GM12878 (cell line): ENCODE data around the gene LSMEM2. TPM values are rescaled to one million over a fixed set of nuclear protein-coding genes. Genes with fewer than 3 reads are reported as not detected.

Experiments used
- ATAC-seq: fragments of 200-7000 bp; cut with Tn5 transposase; 3 replicates; pipeline ENCODE4 v1.9.1; 2020; ENCODE audit warnings: mild to moderate bottlenecking, moderate library complexity
- BruUV-seq: library from RNA; stranded (reverse); fragments of 400-500 nt; replicated peaks from 2 replicates; lab custom pipeline; 2021; lab: Mats Ljungman, UMichigan
- CTCF ChIA-PET: fragments of 300-600 bp; sonication (Branson Sonifier 250); formaldehyde crosslinking; extraction: SDS; loops from one replicate; lab custom pipeline; 2021; ENCODE audit warnings: inconsistent platforms; lab: Yijun Ruan, JAX
- POLR2A ChIA-PET: fragments of 350-600 bp; formaldehyde crosslinking; extraction: SDS; loops from one replicate; lab custom pipeline; 2021; ENCODE audit warnings: inconsistent platforms; lab: Charles Lee
- RAD21 ChIA-PET: fragments of 300-600 bp; sonication (Branson Sonifier 250); formaldehyde crosslinking; loops from one replicate; lab custom pipeline; 2023; ENCODE audit warnings: antibody characterized with exemption; ENCODE audit not compliant: unreplicated experiment; lab: Charles Lee
- SMC1A ChIA-PET: fragments of 300-600 bp; sonication (Branson Sonifier 250); formaldehyde crosslinking; loops from one replicate; lab custom pipeline; 2023; ENCODE audit not compliant: unreplicated experiment, uncharacterized antibody; lab: Charles Lee
- DNase-seq: peaks from one replicate; pipeline ENCODE4 v3.0.0-alpha.2; 2011; ENCODE audit warnings: low read depth, low spot score
- FAIRE-seq: peaks from 3 replicates; lab custom pipeline; 2011; peaks lifted over from hg19 to GRCh38; lab: Jason Lieb, UNC
- H2AFZ ChIP-seq: 2 replicates; pipeline ENCODE4 v1.6.0; 2011; ENCODE audit warnings: low read depth, low read length, control low read depth; ENCODE audit not compliant: control insufficient read depth
- H3K27ac ChIP-seq: 2 replicates; pipeline ENCODE4 v1.5.1; 2011; ENCODE audit warnings: control low read depth; ENCODE audit not compliant: control insufficient read depth, insufficient read depth
- H3K27me3 ChIP-seq, 2 experiments: replicated peaks in 1 of 2; 2 replicates each; pipeline versions ENCODE4 v1.6.0 to v1.6.1; 2011; ENCODE audit warnings: low read length in 1 of 2; ENCODE audit not compliant: control insufficient read depth in 2 of 2, insufficient read depth in 2 of 2
- H3K36me3 ChIP-seq, 2 experiments: 2 replicates each; pipeline ENCODE4 v1.5.1; 2011; ENCODE audit warnings: low read length in 1 of 2; ENCODE audit not compliant: control insufficient read depth in 2 of 2, insufficient read depth in 2 of 2
- H3K4me1 ChIP-seq: 2 replicates; pipeline ENCODE4 v1.6.1; 2011; ENCODE audit warnings: mild to moderate bottlenecking, low read length, moderate library complexity, mixed read lengths; ENCODE audit not compliant: control insufficient read depth, insufficient read depth
- H3K4me2 ChIP-seq: 2 replicates; pipeline ENCODE4 v1.6.0; 2011; ENCODE audit warnings: control low read depth; ENCODE audit not compliant: control insufficient read depth, insufficient read depth
- H3K4me3 ChIP-seq: fragments of 200-600 bp; sonication (generic); 2 replicates; pipeline ENCODE4 v1.5.1; 2016
- H3K79me2 ChIP-seq: 2 replicates; pipeline ENCODE4 v1.6.0; 2011; ENCODE audit warnings: low read length; ENCODE audit not compliant: control insufficient read depth, insufficient read depth
- H3K9ac ChIP-seq: 2 replicates; pipeline ENCODE4 v1.8.0; 2011; ENCODE audit warnings: low read length, control low read depth, mixed read lengths; ENCODE audit not compliant: control insufficient read depth, insufficient read depth
- H3K9me3 ChIP-seq: replicated peaks from 3 replicates; pipeline ENCODE4 v1.5.1; 2011; ENCODE audit warnings: mild to moderate bottlenecking, low read length; ENCODE audit not compliant: control insufficient read depth, insufficient read depth
- H4K20me1 ChIP-seq: 2 replicates; pipeline ENCODE4 v1.6.0; 2011; ENCODE audit not compliant: control insufficient read depth, insufficient read depth
- CBFB ChIP-seq: IDR thresholded peaks from 2 replicates; pipeline ENCODE4 v1.6.1; 2016; ENCODE audit warnings: antibody characterized with exemption, low read depth
- CHD2 ChIP-seq: IDR thresholded peaks from 2 replicates; pipeline ENCODE4 v1.6.1; 2011; ENCODE audit warnings: low read depth, low read length, improper control_type of control experiment, borderline replicate concordance
- EGR1 ChIP-seq, 2 experiments: IDR thresholded peaks; 1 replicate in 1 of 2; 2 replicates in 1 of 2; pipeline ENCODE4 v1.6.1; 2011 to 2012; ENCODE audit warnings: low read depth in 2 of 2, low read length in 2 of 2, borderline replicate concordance in 1 of 2, mild to moderate bottlenecking in 1 of 2, moderate library complexity in 1 of 2
- NFXL1 ChIP-seq: fragments of 450-650 bp; IDR thresholded peaks from 2 replicates; pipeline ENCODE4 v1.6.1; 2017; ENCODE audit warnings: antibody characterized with exemption, mild to moderate bottlenecking, borderline replicate concordance
- NFYB ChIP-seq: IDR thresholded peaks from 2 replicates; pipeline ENCODE4 v1.6.1; 2011; ENCODE audit warnings: low read depth, mild to moderate bottlenecking, low read length, improper control_type of control experiment, moderate library complexity; ENCODE audit not compliant: insufficient read depth
- PAX5 ChIP-seq: IDR thresholded peaks from 2 replicates; pipeline ENCODE4 v1.6.1; 2011; ENCODE audit warnings: low read depth, low read length, borderline replicate concordance
- POLR2AphosphoS5 ChIP-seq: IDR thresholded peaks from 2 replicates; pipeline ENCODE4 v1.6.1; 2011; ENCODE audit warnings: mild to moderate bottlenecking, low read length, inconsistent platforms
- SIN3A ChIP-seq: IDR thresholded peaks from 2 replicates; pipeline ENCODE4 v1.6.1; 2012; ENCODE audit warnings: low read depth, low read length, improper control_type of control experiment
- SP1 ChIP-seq: IDR thresholded peaks from one replicate; pipeline ENCODE4 v1.6.1; 2011; ENCODE audit warnings: low read depth, low read length
- SREBF2 ChIP-seq: IDR thresholded peaks from 2 replicates; pipeline ENCODE4 v1.6.1; 2012; ENCODE audit warnings: mild to moderate bottlenecking, low read length
- TCF12 ChIP-seq: IDR thresholded peaks from 2 replicates; pipeline ENCODE4 v1.6.1; 2011; ENCODE audit warnings: low read depth, mild to moderate bottlenecking, low read length
- ZNF207 ChIP-seq: fragments of 450-650 bp; IDR thresholded peaks from 2 replicates; pipeline ENCODE4 v1.6.1; 2014; ENCODE audit warnings: antibody characterized with exemption, mild to moderate bottlenecking, borderline replicate concordance
- ZNF384 ChIP-seq: IDR thresholded peaks from 2 replicates; pipeline ENCODE4 v1.6.1; 2012; ENCODE audit warnings: low read depth, mild to moderate bottlenecking, low read length, improper control_type of control experiment, borderline replicate concordance
- WGBS: methylation state at CpG from one replicate; pipeline ENCODE4 v1.1.6; 2016; ENCODE audit warnings: low lambda C conversion rate; ENCODE audit not compliant: insufficient replicate concordance, insufficient coverage; ENCODE audit errors: missing lambda C conversion rate; 5-methylcytosine and 5-hydroxymethylcytosine counted together
- in situ Hi-C: fragments of 300-500 bp; cut with MboI; formaldehyde crosslinking; loops from 9 replicates; pipeline ENCODE4 v1.14.3; 2018; ENCODE audit warnings: mixed read lengths
- intact Hi-C: fragments of 100-400 bp; cut with micrococcal nuclease; formaldehyde crosslinking; loops from one replicate; pipeline ENCODE4 v1.14.2; 2022; ENCODE audit not compliant: unreplicated experiment
- polyA plus RNA-seq, 11 experiments: library from polyadenylated mRNA; depleted of rRNA in 4 of 11; unstranded in 6 of 11; stranded (reverse) in 5 of 11; fragments of >200 nt; fragmentation: Nextera tagmentation in 4 of 11; fragmentation: Illumina TruSeq in 1 of 11; extraction: Ambion mirVana in 4 of 11; extraction: Trizol in 1 of 11; gene quantifications; 1 replicate in 1 of 11; 2 replicates in 10 of 11; pipeline versions ENCODE4 v1.2.1 to v1.2.3, GENCODE V29; 2011 to 2016; ENCODE audit warnings: inconsistent platforms in 2 of 11, missing spikeins in 2 of 11, low read depth in 1 of 11
- total RNA-seq, 4 experiments: library from RNA; depleted of rRNA in 3 of 4; stranded (reverse); fragments of >200 nt in 3 of 4; fragmentation: Illumina TruSeq in 1 of 4; extraction: Trizol in 1 of 4; gene quantifications; 2 replicates each; pipeline versions ENCODE4 v1.2.1 to v1.2.3, GENCODE V29; 2013 to 2021
- TF ChIP-seq, protein P1 (sequence below): IDR thresholded peaks from 2 replicates; pipeline ENCODE4 v1.6.1; 2011; ENCODE audit warnings: borderline replicate concordance, low read depth, mild to moderate bottlenecking, moderate library complexity, mixed read lengths, low read length; ENCODE audit not compliant: insufficient read depth; ENCODE audit errors: extremely low read length
- TF ChIP-seq, protein P2 (sequence below): fragments of 450-650 bp; IDR thresholded peaks from 2 replicates; pipeline ENCODE4 v1.6.1; 2017; ENCODE audit warnings: borderline replicate concordance
- TF ChIP-seq, protein P3 (sequence below): fragments of 450-650 bp; IDR thresholded peaks from 2 replicates; pipeline ENCODE4 v1.6.1; 2017; ENCODE audit warnings: antibody characterized with exemption, mild to moderate bottlenecking, moderate library complexity

LSMEM2 gene
- total and polyA plus RNA-seq, 10 of the 15 experiments (the other 5 are each of a cell fraction or from before 2014, with no cell fraction given) = 0.17 TPM; not detected in 9

DNA sequence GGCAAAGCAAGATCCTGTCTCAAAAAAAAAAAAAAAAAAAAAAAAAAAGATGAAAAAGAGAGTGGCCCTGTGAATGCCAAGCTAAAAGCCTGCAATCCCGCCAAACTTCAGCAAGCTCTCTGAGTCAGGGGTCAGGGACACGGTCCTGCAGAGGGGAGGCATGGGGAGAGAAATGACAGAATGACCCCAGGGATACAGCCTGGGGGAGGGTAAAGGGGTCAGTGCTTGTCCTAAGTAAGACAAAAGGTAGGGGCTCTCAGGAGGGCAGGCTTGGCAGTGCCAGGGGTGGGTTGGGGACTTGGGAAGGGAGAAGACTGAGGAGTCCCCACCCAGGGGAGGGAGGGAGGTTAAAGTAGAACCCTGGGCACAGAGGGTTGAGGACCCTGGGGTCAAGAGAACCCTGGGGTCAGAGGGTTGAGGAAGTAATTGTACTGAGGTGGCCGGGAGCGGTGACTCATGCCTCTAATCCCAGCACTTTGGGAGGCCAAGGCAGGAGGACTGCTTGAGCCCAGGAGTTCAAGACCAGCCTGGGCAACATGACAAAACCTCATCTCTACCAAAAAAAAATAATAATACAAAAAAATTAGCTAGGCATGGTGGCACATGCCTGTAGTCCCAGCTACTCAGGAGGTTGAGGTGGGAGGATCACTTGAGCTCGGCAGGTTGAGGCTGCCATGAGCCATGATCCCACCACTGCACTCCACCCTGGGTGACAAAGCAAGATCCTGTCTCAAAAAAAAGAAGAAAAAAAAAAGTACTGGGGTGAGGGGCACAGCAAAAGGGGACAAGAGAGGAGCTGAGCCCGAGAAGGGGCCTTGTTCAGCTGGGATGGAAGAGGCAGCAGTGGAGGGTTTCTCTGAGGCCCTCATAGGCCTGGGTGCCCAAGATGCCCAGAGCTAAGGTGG is 15.2 kb upstream of the LSMEM2 start:
- ChIA-PET RAD21 (interaction anchor here (1.7 kb wide), 1 partner anchor 17 kb away, joined by 5 read pairs; no protein-coding TSS in a partner anchor), CTCF (interaction anchor here (1.0 to 7.9 kb wide), 3 partner anchors 17 to 69 kb away, joined by 3 to 43 read pairs (median 4); no protein-coding TSS in a partner anchor), POLR2A (interaction anchor here (0.6 kb wide), 1 partner anchor 103 kb away, joined by 4 read pairs; no protein-coding TSS in a partner anchor), SMC1A (interaction anchor here (1.0 to 1.3 kb wide), 2 partner anchors 9 to 36 kb away, joined by 3 read pairs; no protein-coding TSS in a partner anchor)
- H3K4me3 ChIP-seq = no peak overlapping the region
- no peak overlapping the region for H2AFZ ChIP-seq
- no peaks in the 10 kb centered on the region for H4K20me1 ChIP-seq
- ATAC-seq = no peak
- no TSS peak for BruUV-seq
- H3K4me1 ChIP-seq = peaks cover 14% of the 10 kb centered on the region
- TF ChIP-seq, protein P1, sequence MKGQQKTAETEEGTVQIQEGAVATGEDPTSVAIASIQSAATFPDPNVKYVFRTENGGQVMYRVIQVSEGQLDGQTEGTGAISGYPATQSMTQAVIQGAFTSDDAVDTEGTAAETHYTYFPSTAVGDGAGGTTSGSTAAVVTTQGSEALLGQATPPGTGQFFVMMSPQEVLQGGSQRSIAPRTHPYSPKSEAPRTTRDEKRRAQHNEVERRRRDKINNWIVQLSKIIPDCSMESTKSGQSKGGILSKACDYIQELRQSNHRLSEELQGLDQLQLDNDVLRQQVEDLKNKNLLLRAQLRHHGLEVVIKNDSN = no peak
- no peak for TF ChIP-seq NFXL1
- no peak for TF ChIP-seq ZNF207
- TF ChIP-seq CBFB = no peak
- TF ChIP-seq, protein P2, sequence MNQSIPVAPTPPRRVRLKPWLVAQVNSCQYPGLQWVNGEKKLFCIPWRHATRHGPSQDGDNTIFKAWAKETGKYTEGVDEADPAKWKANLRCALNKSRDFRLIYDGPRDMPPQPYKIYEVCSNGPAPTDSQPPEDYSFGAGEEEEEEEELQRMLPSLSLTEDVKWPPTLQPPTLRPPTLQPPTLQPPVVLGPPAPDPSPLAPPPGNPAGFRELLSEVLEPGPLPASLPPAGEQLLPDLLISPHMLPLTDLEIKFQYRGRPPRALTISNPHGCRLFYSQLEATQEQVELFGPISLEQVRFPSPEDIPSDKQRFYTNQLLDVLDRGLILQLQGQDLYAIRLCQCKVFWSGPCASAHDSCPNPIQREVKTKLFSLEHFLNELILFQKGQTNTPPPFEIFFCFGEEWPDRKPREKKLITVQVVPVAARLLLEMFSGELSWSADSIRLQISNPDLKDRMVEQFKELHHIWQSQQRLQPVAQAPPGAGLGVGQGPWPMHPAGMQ = no peak
- TF ChIP-seq ZNF384 = no peak
- TF ChIP-seq EGR1 (IDR thresholded peaks at IDR 0.05; ENCODE audit: borderline replicate concordance in 1 of 2, low read depth in 2 of 2, low read length in 2 of 2) = no peak
- TF ChIP-seq, protein P3, sequence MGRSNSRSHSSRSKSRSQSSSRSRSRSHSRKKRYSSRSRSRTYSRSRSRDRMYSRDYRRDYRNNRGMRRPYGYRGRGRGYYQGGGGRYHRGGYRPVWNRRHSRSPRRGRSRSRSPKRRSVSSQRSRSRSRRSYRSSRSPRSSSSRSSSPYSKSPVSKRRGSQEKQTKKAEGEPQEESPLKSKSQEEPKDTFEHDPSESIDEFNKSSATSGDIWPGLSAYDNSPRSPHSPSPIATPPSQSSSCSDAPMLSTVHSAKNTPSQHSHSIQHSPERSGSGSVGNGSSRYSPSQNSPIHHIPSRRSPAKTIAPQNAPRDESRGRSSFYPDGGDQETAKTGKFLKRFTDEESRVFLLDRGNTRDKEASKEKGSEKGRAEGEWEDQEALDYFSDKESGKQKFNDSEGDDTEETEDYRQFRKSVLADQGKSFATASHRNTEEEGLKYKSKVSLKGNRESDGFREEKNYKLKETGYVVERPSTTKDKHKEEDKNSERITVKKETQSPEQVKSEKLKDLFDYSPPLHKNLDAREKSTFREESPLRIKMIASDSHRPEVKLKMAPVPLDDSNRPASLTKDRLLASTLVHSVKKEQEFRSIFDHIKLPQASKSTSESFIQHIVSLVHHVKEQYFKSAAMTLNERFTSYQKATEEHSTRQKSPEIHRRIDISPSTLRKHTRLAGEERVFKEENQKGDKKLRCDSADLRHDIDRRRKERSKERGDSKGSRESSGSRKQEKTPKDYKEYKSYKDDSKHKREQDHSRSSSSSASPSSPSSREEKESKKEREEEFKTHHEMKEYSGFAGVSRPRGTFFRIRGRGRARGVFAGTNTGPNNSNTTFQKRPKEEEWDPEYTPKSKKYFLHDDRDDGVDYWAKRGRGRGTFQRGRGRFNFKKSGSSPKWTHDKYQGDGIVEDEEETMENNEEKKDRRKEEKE = no peak
- TF ChIP-seq SIN3A = no peak
- no peak for TF ChIP-seq PAX5
- TF ChIP-seq TCF12 = no peak
- TF ChIP-seq SP1 = no peak
- no peak for TF ChIP-seq CHD2
- TF ChIP-seq NFYB = no peak
- no peak for TF ChIP-seq SREBF2
- TF ChIP-seq POLR2AphosphoS5 = no peak
- no peak for FAIRE-seq
- H3K9ac ChIP-seq = no peak overlapping the region
- H3K36me3 ChIP-seq = no peaks in the 10 kb centered on the region
- WGBS = 21% methylated on average over 6 of the region's 6 CpGs
- DNase-seq = no peak
- in situ Hi-C loops = no loop called here
- H3K27ac ChIP-seq = no peak overlapping the region
- no peaks in the 10 kb centered on the region for H3K9me3 ChIP-seq
- no peak overlapping the region for H3K4me2 ChIP-seq
- intact Hi-C loops = no loop called here
- peaks cover 0 to 4% of the 10 kb centered on the region in 2 experiments; a peak in 1 of 4 replicates for H3K27me3 ChIP-seq
- H3K79me2 ChIP-seq = no peaks in the 10 kb centered on the region
